GM12891 (cell line): ENCODE data around the gene IMMP2L.

Experiments
- DNase-seq: peaks from one replicate; pipeline ENCODE4 v3.0.0; 2011; ENCODE audit warnings: low spot score; ENCODE audit not compliant: insufficient read length
- FAIRE-seq: peaks from 2 replicates; lab custom pipeline; 2011; peaks lifted over from hg19 to GRCh38; lab: Jason Lieb, UNC
- PAX5 ChIP-seq: IDR thresholded peaks from 2 replicates; pipeline ENCODE4 v1.6.1; 2011; ENCODE audit warnings: low read length, moderate library complexity, mild to moderate bottlenecking; ENCODE audit not compliant: insufficient read depth, severe bottlenecking
- POLR2A ChIP-seq: IDR thresholded peaks from 2 replicates; pipeline ENCODE4 v1.6.1; 2011; ENCODE audit warnings: low read depth, low read length, control low read depth
- POLR2AphosphoS5 ChIP-seq: IDR thresholded peaks from 2 replicates; pipeline ENCODE4 v1.6.1; 2011; ENCODE audit warnings: low read depth, low read length, control low read depth
- POU2F2 ChIP-seq: IDR thresholded peaks from 2 replicates; pipeline ENCODE4 v1.6.1; 2011; ENCODE audit warnings: low read depth, mild to moderate bottlenecking, control low read depth, low read length, moderate library complexity
- SPI1 ChIP-seq: IDR thresholded peaks from 2 replicates; pipeline ENCODE4 v1.6.1; 2011; ENCODE audit warnings: low read depth, low read length, control low read depth
- TAF1 ChIP-seq: IDR thresholded peaks from 2 replicates; pipeline ENCODE4 v1.6.1; 2011; ENCODE audit warnings: low read depth, low read length, control low read depth

Gene IMMP2L

GRCh38 chr7:111215550-111215949 is 346.7 kb downstream of the IMMP2L start:
- TF ChIP-seq POLR2A (no peak), POU2F2 (no peak), TAF1 (no peak), SPI1 (no peak), POLR2AphosphoS5 (no peak), PAX5 (no peak)
- no peak for FAIRE-seq
- no peak for DNase-seq

GRCh38 chr7:111212857-111213523 is 349.3 kb downstream of the IMMP2L start:
- FAIRE-seq = no peak
- TF ChIP-seq POLR2AphosphoS5 = no peak
- no peak for TF ChIP-seq SPI1
- no peak for TF ChIP-seq PAX5
- no peak for TF ChIP-seq POLR2A
- TF ChIP-seq TAF1 = no peak
- no peak for TF ChIP-seq POU2F2
- no peak for DNase-seq

- FAIRE-seq = no peak
- DNase-seq = no peak
- no peak for TF ChIP-seq POU2F2
Observed at GRCh38 chr7:111210996-111211395, 351.3 kb downstream of the IMMP2L start.

- DNase-seq (no peak), FAIRE-seq (no peak)
- TF ChIP-seq SPI1 = no peak
- no peak for TF ChIP-seq POLR2A
- TF ChIP-seq PAX5 = no peak
- TF ChIP-seq POU2F2 = no peak
- no peak for TF ChIP-seq POLR2AphosphoS5
- TF ChIP-seq TAF1 = no peak
Observed at GRCh38 chr7:111210043-111210442, 352.2 kb downstream of the IMMP2L start.

GRCh38 chr7:111205251-111205650 is 357.0 kb downstream of the IMMP2L start:
- FAIRE-seq = no peak
- no peak for DNase-seq
- TF ChIP-seq POU2F2 = no peak
- TF ChIP-seq POLR2A = no peak

- no peak for TF ChIP-seq POLR2AphosphoS5
- no peak for TF ChIP-seq POU2F2
- TF ChIP-seq SPI1 = no peak
- no peak for TF ChIP-seq TAF1
- no peak for TF ChIP-seq POLR2A
- no peak for TF ChIP-seq PAX5
- no peak for DNase-seq
- FAIRE-seq = no peak
Observed at GRCh38 chr7:111202321-111202720, 360.0 kb downstream of the IMMP2L start.

- TF ChIP-seq POLR2AphosphoS5 = no peak
- TF ChIP-seq PAX5 = no peak
- TF ChIP-seq POLR2A = no peak
- TF ChIP-seq POU2F2 = no peak
- no peak for TF ChIP-seq TAF1
- no peak for TF ChIP-seq SPI1
- DNase-seq (no peak), FAIRE-seq (no peak)
Observed at GRCh38 chr7:111199643-111200042, 362.6 kb downstream of the IMMP2L start.

GRCh38 chr7:111198255-111198654 is 364.0 kb downstream of the IMMP2L start:
- no peak for TF ChIP-seq SPI1
- TF ChIP-seq POU2F2 = no peak
- TF ChIP-seq POLR2A = no peak
- no peak for TF ChIP-seq POLR2AphosphoS5
- TF ChIP-seq TAF1 = no peak
- DNase-seq (no peak), FAIRE-seq (no peak)

- TF ChIP-seq POLR2AphosphoS5 (no peak), POU2F2 (no peak), SPI1 (no peak)
- DNase-seq = no peak
- FAIRE-seq = no peak
Observed at GRCh38 chr7:111196655-111197054, 365.6 kb downstream of the IMMP2L start.

GRCh38 chr7:111192614-111193413 is 369.5 kb downstream of the IMMP2L start:
- TF ChIP-seq SPI1 = no peak
- no peak for TF ChIP-seq POLR2A
- no peak for TF ChIP-seq PAX5
- no peak for TF ChIP-seq POU2F2
- TF ChIP-seq TAF1 = no peak
- TF ChIP-seq POLR2AphosphoS5 = no peak
- FAIRE-seq = no peak

More at GRCh38 chr7:111192614-111193413, 369.5 kb downstream of the IMMP2L start:
- no peak for DNase-seq
